GM21390 (cell line): ENCODE data around the gene GRID1.
A peak's percentile ranks its signal among the peaks of the same experiment; 100 is the strongest.

Experiments
- ATAC-seq: cut with Tn5 transposase; IDR thresholded peaks from one replicate; pipeline ENCODE4 v1.9.1; 2021; ENCODE audit not compliant: unreplicated experiment

GRID1 gene

DNA sequence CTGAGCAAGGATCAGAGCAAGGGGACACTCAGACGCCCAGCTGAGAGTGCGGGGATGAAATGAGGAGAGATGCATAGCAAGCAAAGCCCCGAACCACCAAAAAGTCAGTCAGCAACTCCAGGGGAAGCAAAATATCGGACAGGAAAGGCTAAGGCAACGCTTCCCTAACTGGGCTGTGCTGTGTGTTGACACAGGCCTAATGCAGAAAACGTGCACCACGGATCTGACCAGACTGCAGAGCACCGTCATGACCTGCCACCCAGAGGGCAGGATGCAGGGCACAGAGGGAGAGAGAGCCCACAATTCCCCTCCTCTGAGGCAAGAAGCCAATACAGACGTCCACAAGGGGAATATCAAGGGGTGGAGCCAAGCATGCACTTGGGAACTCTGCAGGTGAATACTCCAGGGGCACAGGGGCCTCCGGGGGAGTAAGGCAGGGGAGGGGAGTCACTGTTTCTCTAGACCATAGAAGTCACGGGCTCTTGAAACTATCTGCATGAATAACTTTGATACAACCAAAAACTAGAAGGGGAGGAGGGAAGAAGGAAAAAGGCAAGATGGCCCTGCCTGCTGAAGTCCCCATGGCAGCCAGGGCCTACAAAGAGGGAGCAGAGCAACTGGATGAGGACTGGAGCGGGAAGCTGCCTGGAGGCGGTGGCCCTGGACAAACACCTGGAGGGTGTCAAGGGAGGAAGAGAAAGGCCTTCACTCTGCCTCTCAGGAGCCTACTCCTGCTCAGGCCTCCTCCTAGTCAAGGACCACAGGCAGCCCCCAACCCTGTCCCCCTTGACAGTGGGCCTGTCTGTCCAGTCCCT, 26.2 kb downstream of the GRID1 start:
- ATAC-seq, result no peak

DNA sequence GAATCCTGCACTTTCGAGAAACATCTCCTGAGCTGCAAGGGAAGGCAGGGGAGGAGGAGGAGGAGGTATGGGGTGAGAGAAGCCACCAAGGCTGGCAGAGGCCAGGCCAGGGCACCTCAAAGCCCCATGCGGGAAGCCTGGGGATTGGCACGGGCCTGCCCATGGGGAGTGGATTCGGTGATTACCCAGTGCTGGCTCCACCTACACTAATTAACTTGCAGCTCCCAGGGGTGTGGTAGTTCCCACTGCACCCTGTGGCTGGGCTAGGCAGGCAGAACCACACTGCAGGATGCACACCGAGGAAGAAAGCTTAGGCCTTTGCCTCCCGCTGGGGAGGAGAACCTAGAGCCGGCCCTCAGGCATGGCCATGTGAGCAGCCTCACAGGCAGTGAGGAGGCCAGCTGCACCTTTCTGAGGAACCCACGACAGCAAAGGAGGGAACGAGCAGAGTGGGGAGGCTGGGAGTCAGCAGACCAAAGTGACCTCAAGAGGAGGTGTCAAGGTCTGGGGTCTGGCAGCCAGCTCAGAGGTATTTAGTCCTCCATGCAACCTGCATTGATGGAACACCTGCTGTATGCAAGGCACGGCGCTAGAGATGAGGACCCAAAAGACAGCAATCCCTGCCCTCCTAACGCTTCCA, 27.2 kb downstream of the GRID1 start:
- no peak for ATAC-seq

DNA sequence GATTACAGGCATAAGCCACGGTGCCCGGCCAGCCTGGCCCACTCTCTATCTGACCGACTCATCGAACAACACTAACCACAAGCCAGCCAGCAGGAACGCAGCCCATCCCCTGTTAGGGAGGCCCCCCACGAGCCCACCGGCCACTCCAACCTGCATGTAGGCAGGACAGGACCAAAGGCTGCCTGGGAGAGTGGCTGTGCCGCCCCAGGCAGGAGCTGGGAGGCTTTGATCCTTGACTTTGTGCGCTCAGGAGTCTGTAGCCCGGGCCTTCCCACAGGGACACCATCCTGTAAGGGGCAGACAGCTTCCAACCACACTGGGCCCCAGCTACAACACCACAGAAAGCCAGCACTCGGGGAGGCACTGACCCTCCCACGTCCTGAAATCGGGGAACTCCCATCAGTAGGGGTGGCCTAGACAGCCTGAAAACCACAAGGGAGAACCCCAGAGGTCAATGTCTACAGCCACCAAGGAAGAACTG, 29.4 kb downstream of the GRID1 start:
- peak; percentile 51 for ATAC-seq

DNA sequence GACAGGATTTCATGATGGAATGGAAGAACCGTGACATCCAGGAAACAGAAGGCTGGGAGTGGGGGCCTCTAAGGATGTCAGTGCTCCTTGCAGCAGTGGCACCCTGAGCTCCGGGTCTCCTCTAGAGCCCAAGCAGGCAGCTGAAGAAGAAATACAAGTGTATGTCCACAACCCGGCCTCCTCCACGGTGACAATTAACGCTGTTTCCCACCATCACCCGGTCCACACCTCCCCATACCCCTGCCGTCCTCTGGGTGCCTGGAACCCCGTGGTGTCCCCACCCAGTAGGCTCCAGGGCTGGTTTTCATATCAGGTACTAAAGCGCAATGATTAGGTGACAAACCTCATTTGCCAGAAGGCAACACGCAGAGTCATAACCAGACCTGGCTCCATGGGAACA, 30.3 kb downstream of the GRID1 start:
- no peak for ATAC-seq

DNA sequence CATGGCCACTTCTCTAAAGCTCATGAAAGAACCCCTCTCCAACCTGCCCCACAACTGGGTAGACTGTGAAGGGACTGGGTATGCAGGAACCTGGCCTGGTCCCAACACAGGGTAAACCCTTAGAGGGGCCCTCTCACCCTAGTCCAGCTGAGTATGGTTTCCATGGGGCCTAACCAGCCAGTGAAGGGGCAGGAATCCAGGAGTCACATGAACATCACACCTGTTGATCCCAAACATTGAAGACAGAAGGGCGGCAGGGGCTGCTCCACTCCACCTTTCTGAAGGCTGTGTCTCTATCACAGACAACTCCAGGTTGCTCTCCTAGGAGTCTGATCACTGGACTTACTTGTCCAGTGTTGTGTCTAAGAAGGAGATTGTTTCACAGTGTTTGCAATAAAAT, 30.8 kb downstream of the GRID1 start:
- no peak for ATAC-seq

DNA sequence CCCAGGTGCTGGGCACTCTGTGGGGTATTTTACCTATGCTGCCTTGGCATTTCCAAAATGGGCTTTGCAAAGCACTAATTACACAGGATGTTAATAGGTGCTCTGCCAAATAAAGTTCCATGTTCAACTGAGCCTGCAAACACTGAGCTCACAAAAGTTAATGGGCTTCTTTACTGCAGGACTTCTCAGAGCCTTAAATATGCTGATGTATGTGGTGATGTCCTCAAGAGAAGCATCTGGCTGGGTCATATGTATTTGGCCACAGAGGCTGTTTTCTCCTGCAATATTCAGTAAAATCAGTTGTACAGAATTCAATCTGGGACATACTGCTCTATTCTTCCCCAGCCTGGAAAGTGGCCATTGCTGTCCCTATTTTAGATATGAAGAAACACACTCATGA, 31.3 kb downstream of the GRID1 start:
- ATAC-seq, result no peak

DNA sequence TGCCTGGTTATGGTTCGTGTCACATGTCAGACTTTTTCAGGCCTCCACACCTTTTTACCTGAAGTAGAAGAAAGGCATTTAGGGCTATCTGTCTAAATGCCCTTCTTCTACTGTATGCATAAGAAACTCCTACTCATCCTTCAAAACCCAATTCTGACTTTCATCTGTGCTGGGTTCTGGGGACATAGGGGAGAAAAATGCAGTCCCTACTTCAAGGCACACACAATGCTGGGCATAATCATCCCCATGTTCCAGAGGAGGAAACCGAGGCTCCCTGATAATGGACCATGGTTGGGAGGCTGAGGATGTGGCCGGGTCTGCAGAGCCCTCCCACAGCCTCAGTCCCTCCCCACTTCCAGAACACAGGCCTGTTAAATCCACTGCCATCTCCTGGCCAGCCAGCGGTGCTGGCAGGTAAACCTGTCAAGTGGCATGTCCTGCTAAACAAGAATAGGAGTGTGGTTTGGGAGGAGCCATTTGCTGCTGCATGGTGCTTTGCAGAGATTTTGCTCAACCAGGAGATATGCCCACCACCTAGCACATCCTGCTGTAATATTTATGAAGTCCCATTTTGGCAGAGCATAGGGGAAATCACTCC, 32.0 kb downstream of the GRID1 start:
- ATAC-seq, result no peak

DNA sequence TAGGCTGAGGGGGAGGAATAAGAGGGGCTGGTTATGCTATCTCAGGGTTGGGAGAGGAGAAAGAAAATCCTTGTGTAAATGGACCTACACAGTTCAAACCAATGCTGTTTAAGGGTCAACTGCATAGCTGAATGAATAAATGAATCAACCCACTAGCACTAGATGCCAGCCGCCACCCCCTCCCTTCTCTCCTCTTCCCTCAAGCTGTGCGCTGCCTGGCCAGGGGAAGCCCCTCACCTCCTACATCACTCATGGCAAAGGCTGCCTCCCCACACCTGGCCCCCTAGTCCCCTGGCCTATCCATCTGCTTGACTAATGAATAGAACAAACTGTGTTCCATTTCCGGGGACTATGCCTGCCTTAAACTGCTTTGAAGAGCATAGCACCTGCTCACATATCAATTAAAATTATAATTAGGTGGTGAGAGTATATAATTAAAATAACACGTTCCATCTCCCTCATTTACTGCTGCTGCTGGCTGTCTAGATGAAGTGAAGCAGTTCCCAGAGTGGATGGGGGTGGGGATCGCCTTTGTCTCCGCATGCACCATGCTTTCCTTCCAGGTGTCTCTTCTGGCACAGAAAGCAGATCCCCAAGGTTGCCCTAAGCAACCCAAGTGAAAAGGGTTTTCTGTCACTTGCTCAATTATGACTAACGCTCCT, 32.6 kb downstream of the GRID1 start:
- ATAC-seq, result no peak

DNA sequence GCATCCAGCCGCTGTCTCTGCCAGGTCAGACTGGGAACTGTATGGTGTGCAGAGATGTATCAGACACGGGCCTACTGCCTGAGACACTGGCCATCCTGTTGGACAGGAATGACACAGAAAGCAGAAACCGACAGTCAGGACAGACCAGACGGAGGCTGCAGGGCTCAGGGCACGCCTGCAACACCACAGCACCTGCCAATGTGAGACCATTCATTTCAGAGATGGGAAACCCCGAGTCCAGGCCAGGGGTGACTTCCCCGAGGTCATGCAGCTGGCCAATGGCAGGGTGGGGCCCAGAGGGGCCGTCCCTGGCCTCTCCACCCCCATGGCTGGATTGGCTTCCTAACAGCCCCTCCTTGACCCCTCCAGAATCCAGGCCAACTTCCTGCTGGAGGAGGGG, 34.7 kb downstream of the GRID1 start:
- ATAC-seq, result no peak

DNA sequence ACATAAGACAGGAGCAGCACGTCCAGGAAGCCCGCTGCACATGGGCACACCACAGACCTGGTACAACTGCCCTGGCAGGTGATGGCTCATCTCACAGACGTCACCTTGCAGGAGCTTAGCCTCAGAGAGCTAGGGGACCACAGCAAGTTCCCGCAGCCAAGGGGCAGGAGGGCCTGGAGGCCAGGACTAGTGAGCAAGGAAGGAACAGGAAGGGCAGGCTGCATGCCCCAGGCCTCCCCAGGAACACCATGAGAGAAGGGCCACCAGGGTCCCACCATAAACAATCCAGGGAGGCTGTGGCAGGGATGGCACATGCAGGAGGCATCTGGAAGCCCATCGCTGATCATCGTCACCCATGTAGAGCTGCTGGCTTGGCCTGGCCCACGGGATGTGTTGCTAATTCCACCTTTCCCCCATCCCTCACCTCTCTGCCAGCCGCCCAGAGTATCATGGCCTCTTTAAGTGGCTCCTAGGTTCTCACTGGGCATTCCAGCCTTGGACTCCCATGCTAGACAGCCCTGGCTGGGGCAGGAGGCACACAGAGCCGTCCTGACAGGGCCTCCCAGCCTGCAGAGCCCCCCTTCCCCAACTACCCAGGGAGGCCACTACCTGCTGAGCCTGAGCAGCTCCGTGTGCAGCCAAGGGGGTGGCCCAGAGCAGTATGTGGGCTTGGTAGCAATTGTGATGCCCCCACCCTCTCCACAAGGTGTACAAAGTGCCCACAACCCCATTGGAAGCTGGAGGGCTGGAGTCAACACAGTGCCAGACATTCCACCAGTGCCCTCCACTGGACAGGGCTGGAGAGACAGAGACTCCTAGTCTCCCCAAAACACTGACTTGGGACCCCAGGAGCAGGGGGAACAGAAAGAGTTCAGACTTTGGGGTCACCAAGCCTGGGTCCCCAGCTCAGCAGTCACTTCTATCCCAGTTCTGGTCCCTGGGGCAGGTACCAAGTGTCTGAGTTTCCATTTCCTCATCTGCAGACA, 35.5 kb downstream of the GRID1 start:
- ATAC-seq, result no peak

DNA sequence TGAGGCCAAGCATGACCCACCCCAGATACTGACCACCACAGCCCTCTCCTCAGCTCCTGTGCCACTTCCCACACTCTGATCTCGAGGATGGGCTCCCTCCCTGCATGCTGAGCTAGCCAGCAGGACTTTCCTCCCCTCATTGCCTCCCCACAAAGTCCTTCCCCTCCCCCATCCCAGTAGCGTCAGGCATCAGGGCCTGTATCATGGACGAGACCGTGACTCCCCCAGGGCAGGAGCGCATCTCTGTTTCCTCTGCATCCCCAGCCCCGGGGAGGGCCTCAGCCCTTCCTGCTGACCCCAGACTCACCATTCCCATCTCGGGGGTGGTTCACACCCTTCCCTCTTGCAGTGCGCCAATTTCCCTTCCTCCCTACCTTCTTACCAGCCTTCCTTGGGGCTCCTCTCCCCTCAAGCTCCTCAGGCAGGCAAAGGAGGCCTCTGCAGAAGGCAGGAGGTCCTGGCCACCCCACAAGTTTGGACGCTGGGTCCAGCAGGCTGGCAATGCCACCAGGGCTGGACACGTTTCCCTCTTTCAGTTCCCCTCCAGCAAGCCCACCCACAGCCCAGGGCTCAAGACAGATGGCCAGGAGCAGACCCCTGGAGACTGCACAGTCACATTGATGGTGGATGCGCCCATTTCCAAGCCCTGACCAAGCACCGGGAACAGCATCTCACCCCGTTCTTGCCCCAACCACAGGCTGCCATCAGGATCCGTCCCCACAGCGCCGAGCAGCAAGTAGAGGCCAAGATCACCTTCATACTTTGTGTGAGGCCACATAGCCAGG, 36.5 kb downstream of the GRID1 start:
- ATAC-seq, result no peak

DNA sequence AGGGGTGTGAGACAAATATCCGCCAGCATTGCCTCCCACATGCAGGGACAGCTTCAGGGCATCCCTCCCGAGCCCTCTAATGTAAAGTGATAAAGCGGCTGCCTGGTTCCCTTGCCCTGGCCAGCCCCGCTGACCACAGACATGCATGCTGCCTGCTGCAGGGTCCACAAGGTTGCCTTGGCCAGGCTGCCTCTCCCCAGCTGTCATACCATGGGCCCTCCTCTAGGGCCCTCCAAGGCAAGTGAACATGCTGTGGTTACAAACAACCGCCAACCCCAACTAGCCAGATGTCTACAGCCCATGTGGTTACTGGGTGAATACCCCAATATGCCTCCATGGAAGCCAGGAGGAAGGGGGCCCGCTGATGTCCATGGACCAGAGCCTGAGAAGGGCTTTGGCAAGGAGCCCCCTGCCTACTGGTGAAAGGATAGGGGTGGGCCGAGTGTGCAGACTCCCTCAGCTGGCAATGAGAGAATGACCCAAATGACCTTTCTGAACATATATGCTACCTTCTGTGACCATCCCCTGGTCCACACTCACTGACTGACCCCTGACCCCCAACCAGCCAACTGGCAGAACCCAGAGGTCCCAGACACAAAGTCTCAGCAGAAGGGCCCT, 37.4 kb downstream of the GRID1 start:
- no peak for ATAC-seq

DNA sequence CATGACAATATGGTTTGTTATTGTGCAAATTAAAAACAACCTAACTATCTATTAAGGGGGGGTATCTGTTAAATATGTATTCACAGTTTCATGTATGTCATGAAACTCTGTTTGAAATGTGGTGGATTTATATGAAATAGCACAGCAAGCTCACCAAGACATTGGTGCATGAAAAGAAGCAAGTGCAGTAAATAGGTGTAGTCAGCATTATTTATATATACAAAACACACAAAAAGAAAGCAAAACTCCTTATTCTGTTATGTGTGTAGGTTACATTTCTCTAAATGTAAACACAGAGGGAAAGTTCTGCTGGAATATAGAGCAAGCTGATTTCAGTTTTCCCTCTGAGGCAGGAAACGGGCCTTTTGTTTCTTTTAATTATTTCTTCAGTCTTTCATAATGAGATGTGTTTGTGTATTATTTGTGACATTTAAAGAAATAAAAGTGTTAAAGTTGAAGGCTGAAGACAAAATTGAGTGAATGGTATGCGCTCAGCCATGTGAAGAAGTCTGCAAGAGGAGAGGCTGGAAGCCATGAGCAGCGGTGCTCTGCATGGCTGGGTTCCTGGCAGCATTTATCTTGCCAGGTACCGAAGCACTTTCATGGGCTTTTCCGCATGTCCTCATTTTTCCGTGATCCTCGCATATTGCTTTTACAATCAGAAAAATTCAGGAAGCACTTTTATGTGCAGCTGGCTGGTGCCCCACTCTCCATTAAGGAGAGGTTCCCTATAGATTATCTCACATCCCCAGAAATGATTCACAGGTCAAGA, 38.5 kb downstream of the GRID1 start:
- no peak for ATAC-seq

DNA sequence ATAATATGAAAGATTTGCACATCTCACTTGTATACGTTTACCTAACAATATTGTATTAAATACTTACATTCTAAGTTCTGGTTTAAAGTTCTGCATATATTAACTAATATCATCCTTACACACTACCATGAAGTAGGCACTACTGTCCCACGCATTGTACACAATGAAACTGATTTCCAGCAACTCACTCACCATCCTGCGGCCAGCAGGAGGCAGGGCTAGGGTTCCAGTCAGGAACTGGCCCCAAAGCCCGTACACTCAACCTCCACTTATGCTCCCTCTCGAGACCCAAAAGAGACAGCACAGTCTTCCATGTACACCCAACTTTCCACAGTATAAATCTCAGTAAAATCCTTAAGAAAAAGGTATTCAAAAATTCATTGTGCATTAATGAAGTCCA, 41.4 kb downstream of the GRID1 start:
- ATAC-seq, result no peak

DNA sequence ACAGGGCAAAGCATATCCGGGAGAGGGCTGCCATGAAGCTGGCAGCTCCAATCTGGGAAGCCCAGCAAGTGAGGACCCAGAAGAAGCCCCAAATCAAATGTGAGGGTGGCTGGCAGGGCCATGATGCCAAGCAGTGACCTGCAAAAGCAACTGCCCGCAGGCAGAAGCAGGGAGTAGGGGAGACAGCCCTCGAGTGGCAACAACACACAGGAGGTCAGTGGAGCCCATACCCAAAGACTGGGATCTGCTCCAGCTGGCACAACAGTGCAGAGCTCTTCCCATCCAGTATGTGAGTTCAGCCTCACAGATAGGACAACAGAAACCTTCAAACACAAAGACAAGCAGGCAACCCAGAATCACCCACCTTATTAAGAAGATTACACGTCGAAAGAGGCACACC, 45.0 kb downstream of the GRID1 start:
- ATAC-seq, result no peak

DNA sequence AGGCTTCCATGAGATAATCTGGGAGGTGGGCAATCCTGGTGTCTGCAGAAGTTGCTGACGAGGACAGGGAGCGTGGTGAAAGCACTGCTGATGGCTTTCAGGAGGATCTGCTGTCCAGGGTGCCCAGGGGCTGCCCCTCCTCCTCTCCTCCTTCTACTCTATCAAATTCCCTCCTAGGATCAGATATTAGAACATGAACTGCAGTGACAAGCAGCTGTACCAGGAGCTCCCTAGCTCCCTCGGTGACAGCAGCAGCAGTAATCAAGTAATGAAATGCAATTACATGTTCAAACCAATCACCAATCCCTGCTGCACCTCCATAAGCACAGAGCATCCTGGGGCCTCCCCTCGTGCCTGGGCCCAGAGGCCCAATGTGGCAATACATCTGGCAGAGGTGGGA, 46.9 kb downstream of the GRID1 start:
- ATAC-seq, result no peak

DNA sequence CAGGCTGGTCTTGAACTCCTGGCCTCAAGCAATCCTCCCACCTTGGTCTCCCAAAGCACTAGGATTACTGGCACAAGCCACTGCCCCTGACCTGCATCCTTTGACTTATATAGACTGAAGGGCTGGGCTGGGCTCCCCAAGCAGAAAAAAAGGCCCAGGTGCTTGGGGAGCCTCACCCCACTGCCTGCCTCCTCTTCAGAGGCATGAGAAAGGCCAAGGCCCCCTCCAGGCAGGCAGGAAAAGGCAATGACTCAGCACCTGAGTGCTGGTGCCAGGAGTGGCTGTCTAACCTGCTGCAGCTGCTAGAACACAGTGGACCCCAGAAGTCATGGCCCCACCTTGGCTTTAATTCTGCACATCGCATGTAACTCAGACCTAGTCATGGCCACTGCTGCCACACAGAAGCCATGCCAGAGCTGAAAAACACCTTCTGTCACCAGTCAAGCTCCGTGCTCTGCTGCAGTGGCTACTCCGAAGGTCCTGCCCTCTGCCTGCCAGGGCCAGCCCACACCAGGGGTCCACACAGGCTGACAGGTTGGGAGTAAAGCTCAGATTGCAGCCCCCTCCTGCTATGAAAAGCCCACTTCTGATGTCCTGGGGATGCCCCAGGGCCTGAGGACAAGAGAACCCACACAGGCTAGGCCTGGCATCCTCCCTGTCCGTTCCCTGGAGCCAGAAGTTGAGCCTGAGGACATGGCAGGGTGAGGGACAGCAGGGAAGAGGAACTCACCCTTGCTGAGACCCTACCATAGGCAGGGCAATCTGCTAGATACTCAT, 48.5 kb downstream of the GRID1 start:
- ATAC-seq, result no peak

DNA sequence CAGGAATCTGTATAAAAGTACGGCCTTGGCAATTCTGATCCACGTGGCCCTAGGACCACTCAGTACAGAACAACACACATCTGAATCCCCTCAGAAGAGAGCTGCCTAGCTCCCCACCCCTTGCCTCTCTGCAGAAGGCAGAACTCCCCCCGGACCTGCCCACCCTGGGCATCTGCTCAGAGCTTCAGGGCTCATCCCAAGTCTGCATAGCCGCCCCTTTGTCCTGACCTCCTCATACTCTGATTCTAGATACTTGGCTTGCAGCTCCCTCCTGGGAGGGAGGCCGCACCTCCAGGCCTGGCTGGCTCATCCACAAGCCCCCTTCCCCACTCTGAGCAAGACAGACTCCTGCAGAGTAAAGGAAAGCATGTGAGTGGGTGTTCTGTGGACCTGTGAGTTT, 49.6 kb downstream of the GRID1 start:
- ATAC-seq, result no peak
